ENCODE results near the gene CAMKK2.

- TF ChIP-seq CTCF (IDR thresholded peaks at IDR 0.05): no peak
- no peak for TF ChIP-seq POLR2AphosphoS5 (IDR thresholded peaks at IDR 0.05)
Measured at GRCh38 chr12:121232163-121232562, 64.3 kb downstream of the CAMKK2 start.
